NCI-H187 (cell line): ENCODE results near the gene MAPK6.
"Not testable (repeated sequence)": the region's sequence is repeated elsewhere in the genome, so short reads cannot be mapped to it uniquely, and the experiment has no call there.

Experiments used
- DNase-seq, 2 experiments: peaks; one replicate each; lab custom pipeline; 2025; lab: John Stamatoyannopoulos, UW

The MAPK6 gene

GRCh38 chr15:52080706-52081392, 61.8 kb downstream of the MAPK6 start:
- no peak for DNase-seq

DNA sequence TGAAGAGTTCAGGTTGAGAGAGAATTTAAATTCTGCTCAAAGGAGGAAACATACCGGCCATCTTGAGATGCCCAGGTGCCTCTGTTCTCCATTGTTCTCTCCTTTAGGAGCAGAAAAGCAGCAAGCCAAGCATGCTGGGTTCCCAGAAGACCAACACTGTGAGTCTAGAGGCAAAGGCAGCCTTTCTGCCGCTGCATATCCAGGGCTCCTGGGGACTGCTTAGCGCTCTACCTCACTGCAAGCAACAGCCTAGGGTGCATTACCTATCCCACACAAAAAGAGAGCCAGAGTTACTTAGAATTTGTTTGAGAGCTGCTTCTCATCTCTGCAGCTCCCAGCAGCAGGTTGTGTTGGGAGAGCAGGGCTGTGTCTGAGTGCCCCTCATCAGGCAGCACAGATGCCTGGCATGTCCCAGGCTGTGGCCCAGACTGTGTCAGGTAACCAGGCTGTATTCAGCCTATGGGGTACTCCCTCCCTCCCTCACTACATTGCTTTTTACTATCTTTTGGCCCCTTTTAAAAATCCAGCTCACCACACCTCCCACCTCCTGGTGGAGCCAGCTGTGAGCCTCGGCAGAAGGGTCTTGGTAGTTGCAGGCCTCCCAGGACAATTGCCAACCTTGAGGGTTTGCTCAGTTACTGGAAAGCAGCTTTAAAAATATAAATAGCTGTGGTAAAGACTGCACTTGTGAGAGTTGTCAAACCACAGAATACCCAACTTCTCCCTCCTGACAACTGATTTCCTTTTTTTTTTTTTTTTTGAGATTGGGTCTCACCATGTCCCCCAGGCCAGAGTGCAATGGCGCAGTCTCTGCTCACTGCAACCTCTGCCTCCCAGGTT, 63.4 kb downstream of the MAPK6 start:
- no peak for DNase-seq

GRCh38 chr15:52083037-52083359, 64.0 kb downstream of the MAPK6 start:
- not testable (repeated sequence) for DNase-seq

GRCh38 chr15:52083603-52084002, 64.6 kb downstream of the MAPK6 start:
- no peak for DNase-seq

DNA sequence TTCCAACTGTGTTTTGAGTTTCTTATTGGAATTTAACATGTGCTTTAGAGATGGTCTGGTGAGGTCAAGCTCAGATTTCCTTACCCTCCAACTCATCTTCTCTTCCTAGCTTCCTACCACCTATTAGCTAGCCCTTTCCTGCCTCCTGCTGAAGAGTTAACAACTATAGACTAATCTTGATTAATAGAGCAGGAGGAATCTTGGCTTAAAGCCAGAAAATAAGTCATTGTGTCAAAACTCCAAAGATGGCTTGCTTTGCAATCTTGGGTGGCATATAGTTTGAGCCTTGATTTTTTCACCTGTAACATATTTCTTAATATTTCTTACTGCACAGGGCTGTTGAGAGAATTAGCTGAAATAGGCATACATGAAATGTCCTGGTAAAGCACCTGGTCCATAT, 66.3 kb downstream of the MAPK6 start:
- DNase-seq = no peak

DNA sequence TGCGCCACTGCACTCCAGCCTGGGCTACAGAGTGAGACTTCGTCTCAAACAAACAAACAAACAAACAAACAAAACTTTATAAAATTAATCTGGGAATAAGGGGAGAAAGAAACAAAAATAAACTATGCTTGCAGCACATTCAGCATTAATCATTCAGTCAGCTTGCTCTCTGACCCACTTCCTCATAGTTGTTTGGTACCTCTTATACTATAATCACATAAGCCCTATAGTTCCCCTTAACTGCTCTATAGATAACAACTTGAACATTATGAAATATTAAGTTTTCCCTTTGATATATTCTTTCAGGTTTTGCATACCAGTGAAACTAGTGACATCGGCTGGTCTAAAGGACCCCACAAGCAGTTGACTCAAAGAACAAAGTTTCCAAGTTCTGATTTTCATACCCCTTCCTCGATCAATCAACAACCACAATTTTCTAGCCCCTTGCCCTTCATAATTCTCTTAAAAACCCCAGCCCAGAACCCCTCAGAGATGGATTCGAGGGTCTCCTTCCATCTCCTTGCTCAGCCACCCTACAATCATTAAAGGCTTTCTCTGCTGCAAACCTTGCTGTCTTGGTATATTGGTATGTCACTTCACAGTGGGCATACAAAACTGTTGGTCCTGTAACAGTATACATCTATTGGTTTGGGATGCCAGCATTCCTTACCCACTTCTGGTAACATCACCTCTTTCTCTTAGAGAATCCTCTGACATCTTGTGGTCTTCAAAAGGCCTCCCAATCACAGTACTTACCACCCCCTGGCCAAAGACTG, 67.2 kb downstream of the MAPK6 start:
- no peak for DNase-seq

DNA sequence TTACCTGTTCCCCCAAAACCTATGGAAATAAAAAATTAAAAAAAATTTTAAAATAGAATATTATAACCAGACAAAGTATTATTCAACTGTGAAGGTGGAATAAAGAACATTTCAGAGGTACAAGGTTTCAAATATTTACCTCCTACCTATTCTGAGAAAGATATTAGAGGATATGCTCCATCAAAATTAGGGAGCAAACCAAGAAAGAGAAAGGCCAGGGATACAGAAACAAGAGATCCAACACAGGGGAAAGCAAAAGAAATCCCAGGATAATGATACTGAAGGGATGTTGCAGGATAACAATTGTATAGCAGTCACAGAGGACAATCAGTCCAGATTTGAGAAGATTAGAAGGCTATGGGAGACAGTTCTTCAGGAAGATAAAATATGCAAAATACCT, 71.2 kb downstream of the MAPK6 start:
- no peak for DNase-seq

GRCh38 chr15:52093167-52093538, 74.1 kb downstream of the MAPK6 start:
- no peak for DNase-seq

DNA sequence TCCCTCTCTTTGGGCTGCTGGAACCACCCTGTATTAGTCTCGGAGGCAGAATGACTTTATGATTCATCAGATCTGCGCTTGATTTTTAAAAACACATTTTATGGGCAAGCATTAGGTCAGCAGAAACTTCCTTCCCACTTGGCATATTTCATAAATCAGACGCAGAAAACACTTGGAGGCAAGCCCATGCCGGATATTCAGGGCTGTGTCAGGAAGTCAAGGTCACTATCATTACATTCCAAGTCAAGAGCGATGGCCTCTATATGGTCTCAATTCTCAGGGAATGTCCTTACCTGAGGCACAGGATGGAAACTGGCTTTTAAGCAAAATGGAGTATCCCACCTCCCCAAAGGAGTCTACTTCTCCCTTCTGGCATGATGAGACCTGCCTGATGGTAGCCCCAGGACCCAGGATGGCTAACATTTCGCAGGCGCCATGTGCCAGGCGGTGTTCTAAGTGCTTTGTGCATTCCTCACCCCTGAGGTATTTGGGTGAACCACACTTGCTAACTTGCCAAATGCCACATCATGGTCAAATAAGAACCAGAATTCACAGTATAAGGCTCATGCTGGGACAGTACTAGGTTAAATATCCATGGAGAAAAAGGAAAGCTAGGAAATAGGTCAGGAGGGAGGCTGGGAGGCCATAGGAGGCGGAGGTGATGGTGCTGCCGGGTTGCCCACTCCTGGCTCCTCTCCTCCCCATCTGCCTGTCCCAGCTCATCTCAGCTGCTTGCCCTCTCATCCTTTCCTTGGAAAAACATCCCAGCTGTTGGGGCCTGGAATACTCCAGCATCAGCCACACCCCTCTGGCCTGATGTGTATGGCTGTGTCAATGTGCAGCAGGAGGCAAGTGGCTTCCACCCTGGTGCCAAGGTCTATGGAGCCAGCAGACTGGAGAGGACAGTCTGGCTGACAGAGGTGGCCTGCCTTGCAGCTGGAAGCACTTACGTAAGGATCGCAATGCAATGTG, 74.8 kb downstream of the MAPK6 start:
- no peak for DNase-seq

GRCh38 chr15:52094811-52095584, 76.0 kb downstream of the MAPK6 start:
- DNase-seq = no peak

DNA sequence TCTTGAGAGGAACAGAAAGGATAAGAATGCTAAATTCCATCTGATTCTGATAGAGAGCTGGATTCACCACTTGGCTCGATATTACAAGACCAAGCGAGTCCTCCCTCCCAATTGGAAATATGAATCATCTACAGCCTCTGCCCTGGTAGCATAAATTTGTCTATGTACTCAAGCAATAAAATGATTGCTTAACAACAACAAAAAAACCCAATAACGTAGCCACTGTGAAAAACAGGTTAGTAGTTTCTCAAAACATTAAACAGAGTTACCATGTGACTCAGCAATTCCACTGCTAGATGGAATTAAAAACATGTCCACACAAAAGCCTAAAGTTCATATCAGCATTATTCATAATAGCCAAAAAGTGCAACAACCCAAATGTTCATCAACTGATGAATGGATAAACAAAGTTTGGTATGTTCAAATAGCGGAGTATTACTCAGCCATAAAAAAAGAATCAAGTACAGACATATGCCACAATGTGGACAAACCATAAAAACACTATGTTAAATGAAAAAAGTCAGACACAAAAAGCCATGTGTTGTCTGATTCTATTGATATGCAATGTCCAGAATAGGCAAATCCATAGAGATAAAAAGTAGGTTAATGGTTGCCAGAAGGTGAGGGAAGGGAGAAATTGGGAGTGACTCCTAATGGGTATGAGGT, 76.7 kb downstream of the MAPK6 start:
- no peak for DNase-seq

- DNase-seq = not testable (repeated sequence)
These were observed 77.5 kb downstream of the MAPK6 start for GRCh38 chr15:52096536-52096935.

- no peak for DNase-seq
These were observed 78.2 kb downstream of the MAPK6 start for GRCh38 chr15:52097180-52097579.

GRCh38 chr15:52098323-52098722, 79.3 kb downstream of the MAPK6 start:
- DNase-seq = no peak

DNA sequence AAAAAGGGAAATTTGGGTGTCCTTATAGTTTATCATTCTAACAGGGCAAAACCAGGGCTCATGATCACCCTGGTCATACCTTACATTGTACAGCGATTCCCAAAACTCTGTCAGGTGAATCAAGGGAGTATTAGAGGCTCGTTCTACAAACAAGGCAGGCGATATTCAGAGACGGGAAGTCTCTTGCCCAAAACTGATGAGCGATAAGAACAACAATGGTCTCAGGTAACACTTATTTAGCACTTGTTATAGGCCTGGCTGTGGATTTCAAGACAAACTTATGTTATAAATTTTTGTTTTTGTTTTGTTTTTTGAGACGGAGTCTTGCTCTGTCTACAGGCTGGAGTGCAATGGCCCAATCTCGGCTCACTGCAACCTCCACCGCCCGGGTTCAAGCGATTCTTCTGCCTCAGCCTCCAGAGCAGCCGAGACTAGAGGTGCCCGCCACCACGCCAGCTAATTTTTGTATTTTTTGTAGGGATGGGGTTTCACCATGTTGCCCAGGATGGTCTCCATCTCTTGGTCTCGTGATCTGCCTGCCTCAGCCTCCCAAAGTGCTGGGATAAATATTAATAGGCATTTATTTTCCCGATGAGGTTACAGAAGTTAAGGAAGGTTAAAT, 80.7 kb downstream of the MAPK6 start:
- DNase-seq = no peak

DNA sequence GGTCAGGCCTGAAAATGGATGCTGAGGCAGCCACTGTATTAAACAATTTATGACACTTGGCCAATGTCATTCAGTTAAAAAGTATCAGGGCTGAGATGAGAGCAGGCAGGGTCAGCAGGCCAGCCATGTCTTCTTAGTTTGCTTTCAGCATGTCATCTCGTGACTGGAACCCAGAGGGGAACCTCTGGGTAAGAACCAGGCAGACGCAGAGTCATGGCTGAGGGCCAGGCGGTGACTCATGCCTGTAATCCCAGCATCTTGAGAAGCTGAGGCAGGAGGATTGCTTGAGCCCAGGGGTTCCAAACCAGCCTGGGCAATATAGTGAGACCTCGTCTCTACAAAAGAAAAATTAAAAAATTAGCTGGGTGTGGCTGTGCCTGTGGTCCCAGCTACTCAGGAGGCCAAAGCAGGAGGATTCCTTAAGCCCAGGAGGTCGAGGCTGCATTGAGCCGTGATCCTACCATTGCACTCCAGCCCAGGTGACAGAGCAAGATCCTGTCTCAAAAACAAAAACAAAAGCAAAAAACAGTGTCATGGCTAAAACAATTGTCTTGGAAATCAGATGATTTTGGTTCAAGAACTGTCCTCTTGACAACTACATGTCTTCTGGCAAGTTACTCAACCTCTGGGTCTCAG, 81.9 kb downstream of the MAPK6 start:
- DNase-seq = no peak

DNA sequence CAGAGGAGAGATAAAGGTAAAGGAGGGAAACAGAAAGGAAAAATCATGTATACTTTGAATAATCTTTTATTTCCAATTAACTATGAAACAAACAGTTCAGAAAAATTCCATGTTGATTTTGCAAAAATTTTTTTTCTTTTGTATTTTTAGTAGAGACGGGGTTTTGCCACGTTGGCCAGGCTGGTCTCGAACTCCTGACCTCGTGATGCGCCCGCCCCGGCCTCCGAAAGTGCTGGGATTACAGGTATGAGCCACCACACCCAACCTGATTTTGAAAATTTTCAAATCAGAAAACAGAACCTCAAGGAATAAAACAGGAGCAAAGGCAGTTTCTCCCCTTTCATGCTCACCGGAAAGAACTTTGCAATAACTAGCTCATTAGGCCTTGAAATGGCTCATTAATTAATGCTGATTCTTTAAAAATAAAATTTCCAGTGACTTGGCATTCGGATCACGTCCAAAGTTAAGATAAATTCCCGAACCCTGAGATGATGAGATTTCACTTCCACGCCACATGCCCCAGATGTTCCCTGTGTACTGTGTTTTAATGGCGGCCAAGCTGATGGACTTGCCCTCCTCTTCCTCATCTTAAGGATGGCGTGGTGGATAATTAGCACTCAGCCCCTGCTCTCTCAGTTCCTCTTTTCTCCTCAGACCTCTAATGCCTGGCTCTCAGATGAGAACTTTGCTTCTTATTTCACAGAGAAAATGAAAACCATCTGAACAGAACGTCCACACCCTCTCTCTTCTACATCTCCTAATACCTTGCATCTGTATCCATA, 82.7 kb downstream of the MAPK6 start:
- no peak for DNase-seq

GRCh38 chr15:52102463-52102862, 83.4 kb downstream of the MAPK6 start:
- no peak for DNase-seq
